ENCODE results near the gene CST2.
"Not testable (repeated sequence)": the region's sequence is repeated elsewhere in the genome, so short reads cannot be mapped to it uniquely, and the experiment has no call there.

The CST2 gene

DNA sequence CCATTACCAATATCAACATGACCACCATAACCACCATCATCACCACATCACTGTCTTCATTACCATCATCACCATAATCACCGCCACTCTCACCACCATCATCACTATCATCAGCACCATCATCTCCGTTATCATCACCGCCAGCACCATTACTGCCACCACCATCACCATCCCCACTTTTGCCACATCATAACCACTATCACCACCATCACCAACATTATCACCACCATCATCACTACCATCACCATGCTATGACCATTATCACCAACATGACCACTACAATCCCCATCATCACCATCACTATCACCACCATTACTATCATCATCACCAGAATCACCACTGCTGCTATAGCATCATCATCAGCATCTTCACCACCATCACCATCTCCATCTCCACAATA, 25.7 kb downstream of the CST2 start:
- no peak for DNase-seq

DNA sequence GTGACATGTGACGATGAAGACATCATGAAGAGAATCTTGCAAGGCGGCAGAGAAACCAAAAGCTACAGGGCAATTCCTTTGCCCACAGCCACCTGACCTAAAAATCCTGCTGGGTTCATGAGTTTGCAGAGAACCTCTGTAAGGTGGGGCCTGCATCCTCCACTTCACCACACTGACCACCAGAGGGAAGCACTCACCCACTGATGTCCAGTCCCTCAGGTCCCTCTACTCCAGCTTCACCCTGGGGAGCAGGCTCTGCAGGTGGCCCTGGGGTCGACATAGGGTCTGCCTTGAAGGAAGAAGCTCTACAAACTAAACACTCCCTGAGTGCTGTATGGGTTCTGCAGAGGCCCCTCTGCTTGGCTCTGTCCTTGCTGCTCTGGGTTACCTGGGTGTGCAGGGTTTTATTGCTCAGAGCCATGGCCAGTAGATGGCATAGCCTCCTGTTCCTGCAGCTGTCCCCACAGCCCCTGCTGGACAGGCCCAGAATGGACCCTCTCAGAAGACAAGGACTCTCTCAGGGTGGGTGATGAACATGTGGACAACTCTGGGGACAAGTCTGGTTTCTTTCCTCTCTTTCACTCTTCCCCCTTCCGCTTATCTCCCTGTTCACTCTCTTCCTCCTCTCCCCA, 27.2 kb downstream of the CST2 start:
- not testable (repeated sequence) for DNase-seq

DNA sequence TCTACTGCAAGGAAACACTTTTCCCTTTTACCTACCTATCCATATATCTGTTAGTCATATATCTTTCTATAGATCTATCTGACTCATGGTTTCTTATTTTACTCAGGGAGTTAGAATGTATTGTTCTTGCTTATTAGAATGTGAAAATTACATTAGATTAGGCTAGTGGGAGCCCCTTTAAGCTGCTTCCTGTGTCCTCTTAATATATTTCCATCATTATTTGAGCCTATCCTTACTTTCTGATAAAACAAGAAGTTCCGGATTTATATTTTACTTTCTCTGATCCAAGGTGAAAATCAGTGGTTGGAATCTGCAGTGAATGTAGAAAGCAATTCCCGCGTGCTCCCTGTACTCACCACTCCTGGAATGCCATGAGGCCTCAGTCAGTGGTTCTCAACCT, 31.0 kb downstream of the CST2 start:
- DNase-seq: no peak

DNA sequence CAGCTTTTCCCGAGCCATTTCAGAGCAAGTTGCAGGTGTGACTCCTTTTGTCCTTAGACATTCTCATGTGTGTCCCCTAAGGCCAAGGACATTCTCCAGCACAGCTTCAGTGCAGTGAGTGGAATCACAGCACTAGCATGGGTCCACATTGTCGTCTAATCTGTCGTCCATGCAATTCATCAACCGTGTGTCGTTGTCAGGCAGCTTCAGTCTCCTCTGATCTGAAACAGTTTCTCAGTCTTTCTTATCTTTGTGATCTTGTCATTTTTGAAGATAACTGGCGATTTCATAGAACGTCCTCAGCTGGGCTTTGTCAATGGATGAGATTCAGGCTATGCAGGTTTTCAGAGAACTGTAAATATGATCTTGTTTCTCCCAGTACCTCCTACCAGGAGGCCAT, 31.7 kb downstream of the CST2 start:
- DNase-seq: no peak

DNA sequence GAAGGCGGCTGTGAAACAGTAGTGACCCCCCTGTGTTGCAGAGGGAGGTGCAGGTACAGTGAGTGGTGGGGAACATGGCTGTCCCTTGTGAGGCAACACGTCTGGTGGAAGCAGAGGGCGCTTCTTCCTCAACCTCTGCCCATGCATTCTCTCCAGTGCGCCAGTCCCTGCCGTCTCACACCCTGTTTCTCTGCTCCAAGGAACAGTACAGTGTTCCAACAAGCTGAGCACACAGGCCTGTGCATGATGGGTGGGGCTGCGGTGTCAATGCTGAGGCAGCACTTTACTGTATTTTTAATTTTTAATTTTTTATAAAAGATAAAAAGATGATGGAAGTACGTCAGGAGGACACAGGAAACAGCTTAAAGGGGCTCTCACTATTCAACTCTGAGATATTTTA, 32.5 kb downstream of the CST2 start:
- DNase-seq: no peak

DNA sequence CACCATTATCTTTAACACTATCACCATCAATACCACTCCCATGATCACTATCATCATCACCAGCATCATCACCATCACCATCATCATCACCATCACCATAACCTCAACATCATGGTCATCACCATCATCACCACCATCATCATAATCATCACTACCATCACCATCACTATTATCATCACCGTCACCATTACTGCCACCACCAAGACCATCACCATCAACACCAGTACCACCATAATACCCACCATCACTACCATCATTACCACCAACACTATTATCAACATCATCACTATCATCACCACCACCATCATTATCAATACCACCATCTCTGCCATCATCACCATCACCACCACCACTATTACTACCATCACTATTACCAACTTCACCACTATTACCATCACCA, 43.1 kb downstream of the CST2 start:
- DNase-seq: no peak

DNA sequence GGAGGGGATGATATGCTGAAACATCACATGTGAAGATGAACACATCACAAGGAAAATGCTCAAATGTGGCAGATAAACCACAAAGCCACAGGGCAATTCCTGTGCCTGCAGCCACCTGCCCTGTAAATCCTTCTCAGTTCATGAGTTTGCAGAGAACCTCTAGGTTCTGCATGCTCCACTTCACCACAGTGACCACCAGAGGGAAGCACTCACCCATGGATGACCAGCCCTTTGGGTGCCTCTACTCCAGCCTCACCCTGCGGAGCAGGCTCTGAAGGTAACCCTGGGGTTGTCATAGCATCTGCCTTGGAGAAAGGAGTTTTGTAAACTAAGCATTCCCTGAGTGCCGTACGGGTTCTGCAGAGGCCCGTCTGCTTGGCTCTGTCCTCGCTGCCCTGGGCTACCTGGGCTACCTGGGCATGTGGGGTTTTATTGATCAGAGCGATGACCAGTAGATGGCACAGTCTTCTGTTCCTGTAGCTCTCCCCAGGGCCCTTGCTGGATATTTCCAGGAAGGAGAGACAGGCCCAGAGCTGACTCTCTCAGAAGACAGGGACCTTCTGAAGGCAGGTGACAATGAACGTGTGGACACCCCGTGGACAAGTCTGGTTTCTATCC, 44.1 kb downstream of the CST2 start:
- DNase-seq: no peak

DNA sequence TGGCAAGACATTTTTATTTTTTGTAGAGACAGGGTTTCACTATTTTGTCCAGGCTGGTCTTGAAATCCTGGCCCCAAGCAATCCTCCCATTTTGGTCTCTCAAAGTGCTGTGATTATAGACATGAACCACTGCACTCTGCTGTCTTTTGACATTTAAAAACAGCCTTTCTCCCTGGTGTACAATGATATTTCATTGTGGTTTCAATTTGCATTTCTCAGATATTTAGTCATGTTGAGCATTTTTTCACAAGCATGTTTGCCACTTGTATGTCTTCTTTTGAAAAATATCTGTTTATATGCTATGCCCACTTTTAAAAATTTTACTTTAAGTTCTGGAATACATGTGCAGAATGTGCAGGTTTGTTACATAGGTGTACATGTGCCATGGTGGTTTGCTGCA, 47.9 kb downstream of the CST2 start:
- DNase-seq: not testable (repeated sequence)

DNA sequence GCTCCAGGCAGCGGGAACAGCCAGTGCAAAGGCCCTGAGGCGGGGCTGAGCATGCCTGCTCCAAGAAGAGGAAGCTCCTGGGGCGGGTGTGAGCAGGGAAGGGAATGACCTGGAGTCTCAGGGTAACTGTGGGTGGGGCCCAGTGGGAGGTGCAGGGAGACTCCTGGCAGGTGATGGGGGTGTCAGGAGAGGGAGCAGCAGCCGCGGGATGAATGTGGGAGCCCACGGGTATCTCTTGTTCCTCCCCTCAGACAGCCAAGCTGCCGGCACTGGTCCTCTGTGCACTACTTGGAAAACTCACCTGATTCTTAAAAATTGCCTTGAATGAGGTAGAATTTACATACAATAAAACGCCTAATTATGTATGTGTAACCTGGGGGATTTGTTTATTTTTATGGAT, 49.1 kb downstream of the CST2 start:
- not testable (repeated sequence) for DNase-seq

DNA sequence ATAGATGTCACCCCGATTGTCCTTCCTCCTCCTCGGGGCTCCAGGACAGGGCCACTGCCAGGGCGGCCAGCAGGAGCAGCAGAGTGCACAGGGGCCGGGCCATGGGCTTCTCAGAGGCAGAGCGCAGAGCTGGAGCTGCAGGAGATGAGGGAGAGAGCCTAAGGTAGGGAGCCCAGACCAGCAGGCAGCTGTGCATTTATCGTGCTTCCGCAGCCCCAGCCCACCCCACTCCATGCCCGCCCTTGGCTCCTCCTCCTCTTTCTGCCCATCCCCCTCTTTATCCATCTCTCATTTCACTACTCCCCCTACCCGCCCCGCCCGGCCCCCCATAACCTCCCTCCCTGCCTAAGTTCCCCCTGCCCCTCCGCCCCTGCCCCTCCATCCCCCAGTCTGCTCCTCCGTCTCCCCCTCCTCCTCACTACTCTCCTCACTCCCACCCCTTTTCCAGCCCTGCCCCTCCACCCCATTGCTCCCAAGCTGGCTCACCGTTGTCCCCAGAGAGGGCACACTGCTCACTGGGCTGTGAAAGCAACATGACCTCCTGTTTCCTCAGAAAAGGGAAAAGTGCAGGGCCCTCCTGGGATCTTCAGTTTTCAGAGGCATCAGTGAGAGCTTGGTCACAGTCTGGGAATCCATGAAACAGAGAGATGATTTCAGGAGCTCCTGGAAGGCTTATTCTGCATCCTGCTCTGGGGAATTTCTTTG, 50.3 kb downstream of the CST2 start:
- no peak for DNase-seq

DNA sequence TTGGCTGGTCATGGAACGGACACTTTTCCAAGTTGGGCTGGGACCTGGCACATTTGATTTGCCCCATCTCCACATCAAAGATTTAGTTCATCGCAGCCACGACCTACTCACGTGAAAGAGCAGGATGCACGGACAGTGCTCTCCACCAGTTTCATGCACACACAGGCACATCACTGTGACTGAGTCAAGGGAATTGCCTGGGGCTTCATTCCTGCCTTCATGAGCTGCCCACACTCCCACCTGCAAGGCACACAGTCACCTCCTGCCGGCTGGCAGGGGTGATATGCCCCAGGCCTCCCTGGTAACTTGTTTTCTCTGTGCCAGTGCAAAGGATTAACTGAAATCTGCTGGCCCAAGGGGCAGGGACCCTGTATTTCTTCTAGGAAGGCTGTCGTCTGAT, 52.4 kb downstream of the CST2 start:
- no peak for DNase-seq

Data from NCI-H446 treated with DMSO at 0.1 percent for 48 hours (cell line).